CD4-positive, alpha-beta T cell treated with Interleukin-4 for 4 hours (primary cell): ENCODE measurements around the gene FCSK.

Source experiments
- DNase-seq: peaks from one replicate; pipeline ENCODE4 v3.0.0-alpha.2; 2020

Gene FCSK

GRCh38 chr16:70529051-70529777, 74.8 kb downstream of the FCSK start:
- DNase-seq: peak; percentile 61
